Stimulated activated effector memory CD8-positive, alpha-beta T cell treated with anti-CD3 and anti-CD28 coated beads, Interleukin-12 subunit alpha, Interleukin-12 subunit beta, amount 100 ng/mL, for 72 hours (primary cell): ENCODE measurements around the gene SEMA4C.

Experiments used
- ATAC-seq: fragments of 150-1000 bp; cut with Tn5 transposase; 2 replicates; pipeline ENCODE4 v1.10.0; 2021
- DNase-seq, 2 donors: peaks; one replicate each; pipeline ENCODE4 v3.0.0; 2021 to 2022; ENCODE audit warnings: low spot score in 2 of 2
- H3K27ac Mint-ChIP-seq: one replicate; pipeline ENCODE4 v1.8.0; 2022; ENCODE audit warnings: mild to moderate bottlenecking, mixed read lengths
- H3K36me3 Mint-ChIP-seq: one replicate; pipeline ENCODE4 v1.8.0; 2022; ENCODE audit warnings: mild to moderate bottlenecking, mixed read lengths
- H3K4me1 Mint-ChIP-seq: one replicate; pipeline ENCODE4 v1.8.0; 2022; ENCODE audit warnings: mixed read lengths
- H3K4me3 Mint-ChIP-seq: one replicate; pipeline ENCODE4 v1.8.0; 2022; ENCODE audit warnings: mild to moderate bottlenecking, mixed read lengths
- H3K9me3 Mint-ChIP-seq: one replicate; pipeline ENCODE4 v1.8.0; 2022; ENCODE audit warnings: mixed read lengths

SEMA4C gene

DNA sequence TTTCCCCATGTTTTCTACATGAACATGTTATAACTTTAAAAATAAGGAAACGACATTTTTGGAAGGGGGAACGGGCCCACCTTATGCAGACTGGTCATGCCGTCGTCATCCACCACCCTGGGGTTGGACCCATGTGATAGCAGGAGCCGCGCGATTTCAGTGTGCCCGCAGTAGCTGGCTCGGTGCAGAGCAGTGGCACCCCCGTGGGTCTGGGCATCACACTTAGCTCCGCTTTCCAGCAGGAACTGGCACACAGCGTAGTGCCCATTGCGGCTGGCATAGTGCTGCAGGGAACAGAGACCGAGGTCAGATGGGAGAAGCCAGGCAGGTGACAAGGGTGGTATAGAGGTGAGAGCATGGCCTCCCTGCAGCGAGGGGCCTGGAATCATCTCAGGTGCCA is 16.6 kb downstream of the SEMA4C start:
- Mint-ChIP-seq H3K9me3 (no peaks in the 10 kb centered on the region), H3K27ac (no peak overlapping the region), H3K36me3 (peaks cover 65% of the 10 kb centered on the region), H3K4me1 (peaks cover 23% of the 10 kb centered on the region), H3K4me3 (no peak overlapping the region)
- no peak for ATAC-seq
- no peak for DNase-seq

DNA sequence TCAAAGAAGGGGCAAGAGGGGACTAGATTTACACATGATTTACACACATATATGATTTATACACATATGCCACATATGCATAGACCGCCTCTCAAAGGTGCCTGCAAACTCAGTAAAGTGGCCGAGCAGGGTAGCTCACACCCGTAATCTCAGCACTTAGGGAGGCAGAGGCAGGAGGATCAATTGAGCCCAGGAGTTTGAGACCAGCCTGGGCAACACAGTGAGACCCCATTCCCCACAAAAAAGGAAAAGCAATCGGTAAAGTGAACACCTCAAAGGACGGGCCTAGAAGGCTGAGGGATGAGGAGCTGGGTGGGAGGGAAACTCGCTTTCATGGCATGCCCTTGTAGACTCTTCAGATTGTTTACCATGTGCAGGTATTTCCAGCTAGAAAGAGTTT is 17.2 kb downstream of the SEMA4C start:
- Mint-ChIP-seq H3K4me1 (peaks cover 23% of the 10 kb centered on the region), H3K36me3 (peaks cover 71% of the 10 kb centered on the region), H3K9me3 (no peaks in the 10 kb centered on the region), H3K27ac (no peak overlapping the region), H3K4me3 (no peak overlapping the region)
- ATAC-seq = no peak
- no peak for DNase-seq

DNA sequence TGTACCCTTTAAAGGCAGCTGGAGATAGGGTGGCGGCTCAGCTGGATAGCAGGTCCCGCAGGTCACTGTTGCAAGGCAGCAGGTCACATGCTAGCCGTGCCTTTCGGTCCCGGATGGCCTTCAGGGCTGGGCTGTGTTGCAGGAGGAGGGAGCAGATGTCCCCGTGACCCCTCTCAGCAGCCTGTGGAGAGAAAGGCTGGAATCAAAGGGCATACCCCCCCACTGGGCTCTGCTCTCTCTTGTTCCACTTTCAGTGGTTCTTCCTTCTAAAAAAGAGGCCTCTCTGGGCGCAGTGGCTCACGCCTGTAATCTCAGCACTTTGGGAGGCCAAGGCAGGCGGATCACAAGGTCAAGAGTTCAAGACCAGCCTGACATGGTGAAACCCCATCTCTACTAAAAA is 21.6 kb downstream of the SEMA4C start:
- ATAC-seq (no peak), DNase-seq (no peak)
- H3K4me1 Mint-ChIP-seq = peaks cover 3% of the 10 kb centered on the region
- H3K27ac Mint-ChIP-seq = peak overlapping the region; percentile 12
- no peak overlapping the region for H3K4me3 Mint-ChIP-seq
- H3K9me3 Mint-ChIP-seq = no peaks in the 10 kb centered on the region
- H3K36me3 Mint-ChIP-seq = peaks cover 95% of the 10 kb centered on the region

DNA sequence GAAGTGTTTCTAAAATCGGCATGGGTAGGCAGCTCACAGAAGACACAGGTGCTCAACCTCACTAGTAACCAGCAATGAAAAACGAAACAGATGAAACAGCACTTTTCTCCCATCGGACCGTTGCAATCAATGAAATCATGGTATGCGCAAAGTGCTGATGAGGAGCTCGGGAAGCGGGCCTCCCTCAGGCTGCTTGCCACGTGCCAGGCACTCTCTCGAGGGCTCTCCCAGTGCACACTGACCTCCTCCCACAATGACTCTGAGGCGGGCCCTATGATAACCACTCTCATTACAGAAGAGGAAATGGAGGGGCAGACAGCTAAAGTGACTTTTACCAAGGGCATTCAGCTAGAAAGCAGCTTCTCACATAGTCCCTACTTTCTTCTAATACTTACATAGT is 22.3 kb downstream of the SEMA4C start:
- Mint-ChIP-seq H3K4me3 (no peak overlapping the region), H3K4me1 (peaks cover 7% of the 10 kb centered on the region), H3K36me3 (peaks cover 89% of the 10 kb centered on the region), H3K27ac (peak overlapping the region; percentile 12), H3K9me3 (no peaks in the 10 kb centered on the region)
- no peak for ATAC-seq
- DNase-seq = no peak

DNA sequence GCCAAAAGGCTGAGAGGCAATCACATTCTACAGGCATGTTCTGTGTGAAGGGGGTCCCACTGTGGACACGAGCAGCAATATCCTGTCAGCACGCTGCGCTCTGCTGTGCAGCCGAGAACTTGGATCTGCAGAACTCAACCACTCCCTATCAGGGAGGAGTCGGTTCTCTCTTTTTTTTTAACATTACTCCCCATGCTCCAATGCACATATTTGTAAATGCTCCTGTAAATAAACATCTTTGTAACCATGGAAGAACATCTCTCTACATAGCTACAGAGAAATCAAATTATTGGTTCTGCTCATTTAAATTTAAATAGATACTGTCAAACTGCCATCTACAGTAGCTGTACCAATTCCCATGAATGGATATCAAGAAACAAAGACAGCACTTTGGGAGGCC is 23.1 kb downstream of the SEMA4C start:
- peaks cover 13% of the 10 kb centered on the region for H3K4me1 Mint-ChIP-seq
- peak overlapping the region; percentile 12 for H3K27ac Mint-ChIP-seq
- ATAC-seq (no peak), DNase-seq (no peak)
- peaks cover 81% of the 10 kb centered on the region for H3K36me3 Mint-ChIP-seq
- H3K9me3 Mint-ChIP-seq = no peaks in the 10 kb centered on the region
- no peak overlapping the region for H3K4me3 Mint-ChIP-seq

DNA sequence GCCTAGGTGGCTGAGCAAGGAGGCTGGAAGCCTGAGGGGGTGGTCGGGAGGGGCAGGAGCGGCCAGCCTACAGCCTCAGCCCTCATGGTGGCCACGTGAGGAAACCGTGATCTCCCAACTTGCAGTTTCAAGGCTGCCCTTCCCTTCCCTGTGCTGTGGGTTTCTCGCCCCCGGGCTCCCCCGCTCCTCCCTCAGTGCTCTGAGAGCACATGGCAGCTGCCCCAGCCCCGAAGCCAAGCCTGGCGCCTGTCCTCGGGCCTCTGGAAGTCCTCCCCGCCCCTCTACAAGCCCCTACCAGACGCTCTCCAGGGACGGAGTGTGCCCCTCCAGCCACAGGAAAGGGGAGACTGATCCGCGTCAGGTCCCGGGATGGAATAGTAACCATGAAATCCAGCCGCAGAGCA is 25.5 kb downstream of the SEMA4C start:
- H3K36me3 Mint-ChIP-seq = peaks cover 69% of the 10 kb centered on the region
- peaks cover 28% of the 10 kb centered on the region for H3K4me1 Mint-ChIP-seq
- H3K4me3 Mint-ChIP-seq = no peak overlapping the region
- ATAC-seq = no peak
- H3K27ac Mint-ChIP-seq = peak overlapping the region; percentile 73
- no peaks in the 10 kb centered on the region for H3K9me3 Mint-ChIP-seq
- DNase-seq = no peak

DNA sequence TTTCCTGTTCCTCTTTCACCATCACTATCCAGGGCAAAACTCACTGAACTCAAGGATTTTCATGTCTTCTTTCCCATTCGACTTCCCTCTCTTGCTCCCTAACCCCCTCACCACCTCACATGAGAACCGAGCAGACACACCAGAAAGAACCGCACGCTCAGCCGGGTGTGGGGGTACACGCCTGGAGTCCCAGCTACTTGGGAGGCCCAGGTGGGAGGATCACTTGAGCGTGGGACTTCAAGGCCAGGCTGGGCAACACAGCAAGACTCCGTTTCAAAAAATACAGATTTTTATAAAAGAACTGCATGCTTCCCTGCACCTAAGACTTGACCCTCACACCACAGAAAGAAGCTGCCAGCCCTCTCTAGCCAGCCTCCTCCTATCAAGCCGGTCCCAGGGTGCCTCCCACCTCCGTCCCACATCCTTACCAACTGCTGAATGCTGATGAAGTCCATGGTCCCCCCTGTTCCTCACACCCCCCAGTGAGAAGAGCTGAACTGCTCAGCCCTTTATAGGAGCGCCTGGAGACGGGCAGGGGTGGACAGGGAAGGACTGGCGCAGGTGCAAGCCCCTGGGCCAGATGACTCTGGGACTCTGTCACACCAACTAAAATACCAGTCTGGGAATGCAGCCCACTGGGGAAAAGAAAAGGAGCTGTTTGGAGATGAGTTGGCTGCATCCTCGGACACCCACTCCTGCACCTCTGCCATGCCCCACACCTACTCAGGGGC is 26.2 kb downstream of the SEMA4C start, which contains the start of gene ANKRD23:
Gene ANKRD23 (minus strand): TSS at position 484 of the 731 bp plus-strand sequence. CDS start 29 bp downstream, at position 455.
- peak within 1 kb of the TSS; percentile 73 for H3K27ac Mint-ChIP-seq
- H3K9me3 Mint-ChIP-seq = no peaks in the 10 kb centered on the region
- H3K36me3 Mint-ChIP-seq = peaks cover 68% of the 10 kb centered on the region
- H3K4me1 Mint-ChIP-seq = peaks cover 33% of the 10 kb centered on the region
- H3K4me3 Mint-ChIP-seq = no peak within 1 kb of the TSS
- ATAC-seq = no peak
- no peak for DNase-seq

DNA sequence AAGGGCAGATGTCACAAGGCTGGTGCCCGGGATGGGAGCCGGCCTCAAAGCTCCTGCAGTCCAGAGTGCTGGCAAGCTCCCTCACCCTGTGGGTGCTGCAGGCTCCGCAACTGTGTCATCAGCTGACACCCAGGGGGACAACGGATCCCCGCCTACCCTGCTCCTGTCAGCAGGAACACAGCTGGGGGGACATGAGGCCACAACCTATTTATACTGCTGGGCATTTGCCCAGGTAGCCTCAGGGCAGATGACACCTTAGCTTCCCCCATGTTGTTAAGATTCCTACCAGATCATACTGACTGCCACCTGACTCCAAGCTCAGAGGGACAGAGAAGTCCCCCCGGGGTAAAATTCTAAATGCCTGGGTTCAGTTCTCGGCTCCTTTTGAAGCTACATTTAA is 27.3 kb downstream of the SEMA4C start:
- Mint-ChIP-seq H3K4me1 (peaks cover 33% of the 10 kb centered on the region), H3K27ac (peak overlapping the region; percentile 73)
- ATAC-seq = no peak

DNA sequence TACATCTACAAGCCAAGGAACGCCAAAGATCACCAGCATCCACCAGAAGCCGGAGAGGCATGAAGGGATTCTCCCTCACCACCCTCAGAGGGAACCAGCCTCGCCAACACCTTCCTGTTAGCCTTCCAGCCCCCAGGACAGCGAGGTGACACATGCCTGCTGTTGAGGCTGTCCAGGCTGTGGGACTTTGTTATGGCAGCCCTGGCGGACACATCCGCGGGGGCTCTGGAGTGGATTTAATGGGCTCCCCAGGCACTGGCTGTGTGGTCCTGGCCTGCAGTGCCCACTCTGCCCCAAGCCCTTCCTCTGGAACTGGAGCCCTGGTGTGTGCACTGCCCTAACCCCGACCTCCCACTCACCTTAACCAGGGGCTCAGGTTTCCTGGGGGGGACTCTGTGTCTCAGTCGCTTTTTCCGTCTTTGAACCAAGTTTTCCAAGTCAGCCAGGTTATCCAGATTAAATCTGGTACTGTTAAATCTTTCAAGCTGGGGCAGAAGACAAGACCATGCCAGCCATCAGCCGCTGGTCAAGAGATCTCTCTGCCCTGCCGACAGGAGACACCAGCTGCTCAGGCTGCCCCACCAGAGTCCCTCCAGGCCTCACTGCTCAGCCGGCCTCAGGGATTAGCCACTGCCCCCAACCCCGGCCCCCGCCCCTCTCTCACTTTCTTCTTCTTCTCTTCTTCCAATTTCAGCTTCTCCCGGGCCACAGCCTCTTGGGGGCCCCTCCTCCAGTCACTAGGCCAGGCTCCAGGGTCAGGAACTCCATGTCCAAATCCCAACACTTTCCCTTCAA is 28.0 kb downstream of the SEMA4C start:
- Mint-ChIP-seq H3K27ac (peak overlapping the region; percentile 16), H3K9me3 (no peaks in the 10 kb centered on the region), H3K36me3 (peaks cover 54% of the 10 kb centered on the region), H3K4me3 (no peak overlapping the region), H3K4me1 (peaks cover 33% of the 10 kb centered on the region)
- no peak for ATAC-seq
- no peak for DNase-seq

More for the DNA sequence above, 27.3 kb downstream of the SEMA4C start:
- Mint-ChIP-seq H3K4me3 (no peak overlapping the region), H3K36me3 (peaks cover 57% of the 10 kb centered on the region), H3K9me3 (no peaks in the 10 kb centered on the region)
- no peak for DNase-seq

DNA sequence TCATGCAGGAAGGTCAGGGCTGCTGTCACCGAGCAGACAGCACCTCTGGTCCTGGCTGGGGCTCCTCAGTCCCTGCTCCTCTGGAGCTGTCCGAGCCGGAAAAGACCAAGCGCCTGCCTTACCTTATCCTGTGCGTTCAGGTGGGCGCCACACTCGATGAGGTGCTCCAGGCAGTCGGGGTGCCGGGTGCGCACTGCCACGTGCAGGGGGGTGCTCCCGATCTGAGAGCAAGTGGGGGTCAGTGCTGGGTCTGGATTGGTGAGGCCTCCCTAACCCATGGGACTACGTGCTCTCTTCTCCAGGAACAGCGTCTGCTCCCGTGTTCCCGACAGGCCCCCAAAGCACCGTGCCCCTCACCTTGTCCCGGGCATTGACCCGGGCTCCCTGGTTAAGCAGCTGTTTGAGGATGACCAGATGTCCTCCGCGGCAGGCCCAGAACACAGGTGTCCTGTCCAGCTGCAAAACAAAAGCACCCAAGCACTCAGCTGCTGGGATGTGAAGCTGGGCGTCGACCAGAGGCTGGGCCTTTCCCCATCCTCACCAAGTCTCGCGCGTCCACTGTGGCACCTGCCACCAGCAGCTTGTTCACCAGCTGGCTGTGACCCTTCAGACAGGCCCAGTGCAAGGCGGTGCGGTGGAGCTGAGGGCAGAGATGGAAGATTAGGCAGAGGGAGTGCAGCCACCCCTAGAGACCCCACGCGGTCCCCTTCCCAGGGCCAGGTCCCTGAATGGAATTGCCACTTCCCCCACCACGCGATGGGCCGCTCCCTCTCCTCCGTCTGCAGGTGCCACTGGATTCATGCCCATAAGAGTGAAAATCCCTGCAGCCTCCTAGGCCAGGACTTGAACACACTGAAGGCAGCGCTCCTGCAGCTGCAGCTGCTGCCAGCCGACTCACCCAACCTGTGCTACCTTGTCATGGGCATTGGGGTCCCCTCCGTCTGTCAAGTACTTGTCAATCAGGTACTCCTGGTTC is 29.7 kb downstream of the SEMA4C start:
- DNase-seq = no peak
- H3K4me1 Mint-ChIP-seq = peaks cover 33% of the 10 kb centered on the region
- H3K4me3 Mint-ChIP-seq = peak overlapping the region; percentile 53
- peaks cover 52% of the 10 kb centered on the region for H3K36me3 Mint-ChIP-seq
- no peak for ATAC-seq
- H3K27ac Mint-ChIP-seq = peak overlapping the region; percentile 79
- no peaks in the 10 kb centered on the region for H3K9me3 Mint-ChIP-seq

DNA sequence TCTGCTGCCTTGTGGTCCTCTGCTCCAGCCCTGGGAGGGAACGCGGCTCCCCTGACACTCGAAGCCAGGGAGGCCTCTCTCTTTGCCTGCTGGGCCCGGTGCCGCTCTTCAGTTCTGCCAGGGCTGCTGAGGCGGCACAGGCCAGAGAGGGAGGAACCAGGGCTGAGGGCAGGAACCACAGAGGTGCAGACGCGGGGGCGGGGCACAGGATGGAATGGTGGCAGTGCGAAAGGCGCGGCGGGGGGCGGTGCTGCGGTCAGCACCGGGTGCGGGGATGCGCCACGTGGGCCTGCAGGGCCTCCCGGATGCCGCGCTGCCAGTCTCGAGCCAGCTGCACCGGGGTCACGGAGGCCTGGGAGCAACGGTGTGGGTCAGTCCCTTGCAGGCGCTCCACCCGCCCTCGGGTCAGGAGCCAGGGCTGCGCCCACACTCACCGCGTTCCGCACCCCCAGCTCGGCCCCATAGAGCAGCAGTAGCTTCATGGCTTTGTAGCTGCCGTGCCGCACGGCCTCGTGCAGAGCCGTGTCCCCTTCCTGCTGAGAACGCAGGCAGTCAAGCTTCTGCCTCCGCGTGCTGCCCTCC is 30.5 kb downstream of the SEMA4C start:
- peak overlapping the region; percentile 79 for H3K27ac Mint-ChIP-seq
- ATAC-seq = peak; percentile 93
- DNase-seq = peak; percentile 61 to 87
- no peaks in the 10 kb centered on the region for H3K9me3 Mint-ChIP-seq
- peaks cover 33% of the 10 kb centered on the region for H3K4me1 Mint-ChIP-seq
- peak overlapping the region; percentile 53 for H3K4me3 Mint-ChIP-seq
- H3K36me3 Mint-ChIP-seq = peaks cover 52% of the 10 kb centered on the region

DNA sequence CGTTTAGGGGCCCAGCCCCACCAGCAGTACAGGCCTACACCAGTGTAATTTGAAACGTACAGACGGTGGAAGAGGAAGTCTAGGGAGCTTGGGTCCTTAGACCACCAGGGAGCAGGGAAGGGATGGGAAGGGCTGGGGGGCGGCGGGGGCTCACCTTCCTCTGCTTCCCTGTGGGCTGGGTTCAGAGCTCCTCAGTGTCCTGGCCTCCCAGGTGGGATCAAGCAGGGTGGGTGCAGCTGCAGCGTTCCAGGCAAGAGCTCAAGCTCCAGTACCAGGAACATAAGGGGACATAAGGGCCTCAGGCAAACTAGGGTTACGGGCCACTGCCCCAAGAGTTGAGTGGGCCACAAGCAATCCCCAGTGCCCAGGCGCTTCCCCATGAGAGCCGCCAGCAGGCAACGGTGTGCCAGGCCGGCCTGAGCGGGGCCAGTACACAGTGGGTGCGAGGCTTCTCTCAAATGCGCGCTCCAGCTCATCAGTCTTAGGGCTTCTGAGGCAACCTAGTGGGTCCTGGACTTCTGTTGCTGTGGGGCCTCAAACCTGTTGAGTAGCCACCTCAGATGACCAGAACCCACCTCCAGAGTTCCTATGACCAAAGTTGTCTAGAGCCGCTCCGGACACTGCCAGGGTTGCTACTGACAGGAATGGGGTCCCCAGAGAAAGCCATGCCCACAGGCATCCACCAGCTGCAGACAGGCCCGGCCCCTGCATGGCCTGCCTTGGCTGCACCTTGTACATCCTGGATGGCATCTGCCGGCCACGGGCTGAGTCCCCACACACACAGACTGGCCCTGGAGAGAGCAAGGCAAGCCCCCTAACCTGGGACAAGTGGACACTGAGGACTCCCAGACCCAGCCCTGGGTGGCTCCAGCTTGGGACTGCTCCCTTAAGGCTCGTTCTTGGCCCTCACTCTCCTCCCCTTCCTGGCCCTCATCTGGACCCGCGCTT is 31.3 kb downstream of the SEMA4C start:
- ATAC-seq = peak; percentile 1
- H3K27ac Mint-ChIP-seq = peak overlapping the region; percentile 79
- H3K36me3 Mint-ChIP-seq = peaks cover 49% of the 10 kb centered on the region
- H3K9me3 Mint-ChIP-seq = no peaks in the 10 kb centered on the region
- no peak for DNase-seq
- H3K4me1 Mint-ChIP-seq = peaks cover 33% of the 10 kb centered on the region
- H3K4me3 Mint-ChIP-seq = peak overlapping the region; percentile 53

DNA sequence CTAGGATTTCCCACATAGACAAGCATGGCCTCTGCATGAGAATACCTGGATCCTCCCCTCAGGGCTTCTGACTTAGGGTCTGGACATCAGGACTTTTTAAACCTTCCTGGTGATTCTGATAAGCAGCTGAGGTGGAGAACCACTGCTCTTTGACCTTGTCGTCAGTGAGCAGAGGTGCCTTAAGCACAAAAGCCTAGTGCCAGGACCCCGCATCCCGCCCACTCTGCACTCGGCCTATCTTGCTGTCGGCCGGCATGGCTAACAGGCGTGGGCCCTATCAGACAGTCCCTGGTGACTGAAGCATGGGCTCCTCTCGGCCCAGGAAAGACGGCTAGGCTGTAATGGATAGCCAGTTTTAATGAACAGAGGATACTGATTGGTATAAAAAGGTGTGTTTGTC is 32.3 kb downstream of the SEMA4C start:
- Mint-ChIP-seq H3K4me1 (peaks cover 26% of the 10 kb centered on the region), H3K27ac (no peak overlapping the region), H3K9me3 (no peaks in the 10 kb centered on the region), H3K4me3 (no peak overlapping the region), H3K36me3 (peaks cover 59% of the 10 kb centered on the region)
- ATAC-seq (no peak), DNase-seq (no peak)

DNA sequence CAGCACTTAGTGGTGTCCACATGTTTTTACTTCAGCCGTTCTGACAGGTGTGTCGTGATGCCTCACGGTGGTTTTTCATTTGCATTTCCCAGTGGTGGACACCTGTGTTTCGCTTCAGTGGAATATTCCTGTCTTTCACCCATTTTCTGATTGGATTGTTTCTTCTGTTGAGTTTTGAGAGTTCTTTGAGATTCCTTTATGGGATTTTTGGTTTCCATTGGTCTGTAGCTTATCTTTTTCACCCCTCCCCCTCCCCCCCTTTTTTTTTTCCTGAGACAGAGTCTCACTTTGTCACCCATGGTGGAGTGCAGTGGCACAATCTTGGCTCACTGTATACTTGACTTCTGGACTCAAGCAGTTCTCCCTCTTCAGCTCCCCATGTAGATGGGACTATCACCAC is 34.0 kb downstream of the SEMA4C start:
- no peak for DNase-seq
- H3K4me3 Mint-ChIP-seq = no peak overlapping the region
- H3K27ac Mint-ChIP-seq = peak overlapping the region; percentile 40

More for the DNA sequence above, 34.0 kb downstream of the SEMA4C start:
- ATAC-seq = no peak
- Mint-ChIP-seq H3K36me3 (peaks cover 72% of the 10 kb centered on the region), H3K4me1 (peaks cover 19% of the 10 kb centered on the region), H3K9me3 (no peaks in the 10 kb centered on the region)
